Hepatocyte (in vitro differentiated cells): ENCODE measurements around the gene PIP5K1C.

Experiments
- CTCF ChIP-seq: fragments of 200-600 bp; sonication (generic); IDR thresholded peaks from 2 replicates; pipeline ENCODE4 v1.5.1; 2016; ENCODE audit warnings: antibody characterized with exemption, mild to moderate bottlenecking; ENCODE audit not compliant: poor library complexity
- EZH2 ChIP-seq: fragments of 200-600 bp; sonication (generic); IDR thresholded peaks from 2 replicates; pipeline ENCODE4 v1.6.1; 2016; ENCODE audit warnings: antibody characterized with exemption, mild to moderate bottlenecking, borderline replicate concordance
- EZH2phosphoT487 ChIP-seq: fragments of 200-600 bp; sonication (generic); IDR thresholded peaks from one replicate; pipeline ENCODE4 v1.6.1; 2018; ENCODE audit warnings: antibody characterized with exemption, mild to moderate bottlenecking, low read depth, moderate library complexity; ENCODE audit not compliant: unreplicated experiment, severe bottlenecking

GRCh38 chr19:3683405-3684053 lies 16.7 kb downstream of the PIP5K1C start:
- TF ChIP-seq CTCF: no peak
- no peak for TF ChIP-seq EZH2
- TF ChIP-seq EZH2phosphoT487: no peak
